HG02642 (cell line): Measurements from ENCODE around the gene PCDHB6.
"Not testable (repeated sequence)": the region's sequence is repeated elsewhere in the genome, so short reads cannot be mapped to it uniquely, and the experiment has no call there.

Experiments used
- ATAC-seq: cut with Tn5 transposase; IDR thresholded peaks from one replicate; pipeline ENCODE4 v1.9.1; 2021; ENCODE audit warnings: mild to moderate bottlenecking; ENCODE audit not compliant: unreplicated experiment, poor library complexity

The PCDHB6 gene

DNA sequence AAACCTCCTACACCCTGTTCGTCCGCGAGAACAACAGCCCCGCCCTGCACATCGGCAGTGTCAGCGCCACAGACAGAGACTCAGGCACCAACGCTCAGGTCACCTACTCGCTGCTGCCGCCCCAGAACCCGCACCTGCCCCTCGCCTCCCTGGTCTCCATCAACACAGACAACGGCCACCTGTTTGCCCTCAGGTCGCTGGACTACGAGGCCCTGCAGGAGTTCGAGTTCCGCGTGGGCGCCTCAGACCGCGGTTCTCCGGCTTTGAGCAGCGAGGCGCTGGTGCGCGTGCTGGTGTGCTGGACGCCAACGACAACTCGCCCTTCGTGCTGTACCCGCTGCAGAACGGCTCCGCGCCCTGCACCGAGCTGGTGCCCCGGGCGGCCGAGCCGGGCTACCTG lies 7.5 kb downstream of the PCDHB6 start:
- not testable (repeated sequence) for ATAC-seq

DNA sequence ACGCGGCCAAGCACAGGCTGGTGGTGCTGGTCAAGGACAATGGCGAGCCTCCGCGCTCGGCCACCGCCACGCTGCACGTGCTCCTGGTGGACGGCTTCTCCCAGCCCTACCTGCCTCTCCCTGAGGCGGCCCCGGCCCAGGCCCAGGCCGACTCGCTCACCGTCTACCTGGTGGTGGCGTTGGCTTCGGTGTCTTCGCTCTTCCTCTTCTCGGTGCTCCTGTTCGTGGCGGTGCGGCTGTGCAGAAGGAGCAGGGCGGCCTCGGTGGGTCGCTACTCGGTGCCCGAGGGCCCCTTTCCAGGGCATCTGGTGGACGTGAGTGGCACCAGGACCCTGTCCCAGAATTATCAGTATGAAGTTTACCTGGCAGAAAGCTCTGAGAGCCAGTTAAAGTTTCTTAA lies 8.0 kb downstream of the PCDHB6 start:
- not testable (repeated sequence) for ATAC-seq

DNA sequence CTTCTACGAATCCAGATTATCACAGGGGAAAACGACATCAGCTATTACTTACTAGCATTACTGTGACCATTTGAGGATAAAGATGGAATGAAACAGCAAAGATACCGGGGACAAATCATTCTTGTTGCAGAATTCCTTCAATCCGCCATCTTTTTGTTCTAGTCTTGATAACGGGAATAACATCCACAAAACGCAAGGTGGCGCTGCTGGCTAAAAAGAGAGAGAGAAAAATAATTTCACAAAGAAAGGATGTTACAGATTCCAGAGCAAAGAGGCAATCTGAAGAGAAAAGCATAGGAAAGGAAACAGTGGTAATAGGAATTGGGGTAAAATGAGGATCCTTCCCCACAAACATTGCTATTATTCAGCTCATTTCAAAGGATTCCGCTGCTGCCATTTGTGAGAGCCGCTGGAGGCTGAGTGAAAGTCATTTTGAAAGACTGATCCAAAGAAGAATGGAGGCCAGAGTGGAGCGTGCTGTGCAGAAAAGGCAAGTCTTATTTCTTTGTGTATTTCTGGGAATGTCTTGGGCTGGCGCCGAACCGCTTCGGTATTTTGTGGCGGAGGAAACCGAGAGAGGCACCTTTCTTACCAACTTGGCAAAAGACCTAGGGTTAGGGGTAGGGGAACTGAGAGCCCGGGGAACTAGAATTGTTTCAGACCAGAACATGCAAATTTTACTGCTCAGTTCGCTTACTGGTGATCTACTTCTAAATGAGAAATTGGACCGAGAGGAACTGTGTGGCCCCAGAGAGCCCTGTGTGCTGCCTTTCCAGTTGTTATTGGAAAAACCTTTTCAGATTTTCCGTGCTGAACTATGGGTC lies 22.7 kb downstream of the PCDHB6 start, which contains the start of gene PCDHB7:
PCDHB7 (plus strand) TSS at position 264 of the 824 bp plus-strand sequence; CDS start at position 456, 192 bp downstream.
- ATAC-seq: no peak

DNA sequence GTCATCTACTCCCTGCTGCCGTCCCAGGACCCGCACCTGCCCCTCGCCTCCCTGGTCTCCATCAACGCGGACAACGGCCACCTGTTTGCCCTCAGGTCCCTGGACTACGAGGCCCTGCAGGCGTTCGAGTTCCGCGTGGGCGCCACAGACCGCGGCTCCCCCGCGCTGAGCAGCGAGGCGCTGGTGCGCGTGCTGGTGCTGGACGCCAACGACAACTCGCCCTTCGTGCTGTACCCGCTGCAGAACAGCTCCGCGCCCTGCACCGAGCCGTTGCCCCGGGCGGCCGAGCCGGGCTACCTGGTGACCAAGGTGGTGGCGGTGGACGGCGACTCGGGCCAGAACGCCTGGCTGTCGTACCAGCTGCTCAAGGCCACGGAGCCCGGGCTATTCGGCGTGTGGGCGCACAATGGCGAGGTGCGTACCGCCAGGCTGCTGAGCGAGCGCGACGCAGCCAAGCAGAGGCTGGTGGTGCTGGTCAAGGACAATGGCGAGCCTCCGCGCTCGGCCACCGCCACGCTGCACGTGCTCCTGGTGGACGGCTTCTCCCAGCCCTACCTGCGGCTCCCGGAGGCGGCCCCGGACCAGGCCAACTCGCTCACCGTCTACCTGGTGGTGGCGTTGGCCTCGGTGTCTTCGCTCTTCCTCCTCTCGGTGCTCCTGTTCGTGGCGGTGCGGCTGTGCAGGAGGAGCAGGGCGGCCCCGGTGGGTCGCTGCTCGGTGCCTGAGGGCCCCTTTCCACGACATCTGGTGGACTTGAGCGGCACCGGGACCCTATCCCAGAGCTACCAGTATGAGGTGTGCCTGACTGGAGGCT lies 24.6 kb downstream of the PCDHB6 start:
- ATAC-seq: not testable (repeated sequence)

DNA sequence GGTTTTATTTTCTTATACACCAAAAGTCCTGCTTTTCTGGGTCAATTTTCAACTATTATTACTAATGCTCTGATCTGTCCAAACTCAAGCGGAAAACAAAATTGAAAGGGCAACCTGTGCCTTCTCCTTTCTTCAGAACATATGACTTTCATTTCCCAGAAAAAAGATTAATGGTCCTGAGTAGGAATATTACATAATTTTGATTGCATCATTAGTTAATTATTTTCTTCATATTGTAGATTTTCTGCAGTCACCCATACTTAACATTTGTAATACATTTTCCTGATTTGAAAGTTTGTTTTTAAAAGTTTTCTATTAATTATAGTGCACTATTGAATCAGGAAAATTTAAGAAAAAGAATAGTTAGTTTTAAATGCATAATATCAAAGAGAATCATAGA lies 26.1 kb downstream of the PCDHB6 start:
- ATAC-seq: no peak

DNA sequence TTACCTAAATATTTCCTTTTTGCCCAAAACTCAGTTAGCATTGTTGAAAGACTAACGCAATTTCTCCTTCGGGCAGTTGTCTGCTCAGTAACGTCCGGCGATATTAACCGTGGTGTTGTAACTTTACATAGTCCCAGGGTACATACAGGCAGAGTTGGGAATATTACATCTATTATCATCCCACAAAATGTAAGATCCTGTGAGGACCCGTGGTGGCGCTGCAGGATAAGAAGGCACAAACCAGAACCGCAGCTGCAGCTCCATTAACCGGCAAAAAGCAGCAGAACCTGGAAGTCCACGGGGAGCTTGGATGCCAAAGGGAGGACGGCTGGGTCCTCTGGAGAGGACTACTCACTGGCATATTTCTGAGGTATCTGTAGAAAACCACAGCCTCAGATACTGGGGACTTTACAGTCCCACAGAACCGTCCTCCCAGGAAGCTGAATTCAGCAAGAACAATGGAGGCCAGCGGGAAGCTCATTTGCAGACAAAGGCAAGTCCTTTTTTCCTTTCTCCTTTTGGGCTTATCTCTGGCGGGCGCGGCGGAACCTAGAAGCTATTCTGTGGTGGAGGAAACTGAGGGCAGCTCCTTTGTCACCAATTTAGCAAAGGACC lies 27.8 kb downstream of the PCDHB6 start, which contains the start of gene PCDHB8:
PCDHB8 (plus strand) TSS at position 214 of the 615 bp plus-strand sequence; CDS start at position 459, 245 bp downstream.
- ATAC-seq: not testable (repeated sequence)

DNA sequence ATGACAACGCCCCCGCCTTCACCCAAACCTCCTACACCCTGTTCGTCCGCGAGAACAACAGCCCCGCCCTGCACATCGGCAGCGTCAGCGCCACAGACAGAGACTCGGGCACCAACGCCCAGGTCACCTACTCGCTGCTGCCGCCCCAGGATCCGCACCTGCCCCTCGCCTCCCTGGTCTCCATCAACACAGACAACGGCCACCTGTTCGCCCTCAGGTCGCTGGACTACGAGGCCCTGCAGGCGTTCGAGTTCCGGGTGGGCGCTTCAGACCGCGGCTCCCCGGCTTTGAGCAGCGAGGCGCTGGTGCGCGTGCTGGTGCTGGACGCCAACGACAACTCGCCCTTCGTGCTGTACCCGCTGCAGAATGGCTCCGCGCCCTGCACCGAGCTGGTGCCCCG lies 29.5 kb downstream of the PCDHB6 start:
- ATAC-seq: not testable (repeated sequence)

DNA sequence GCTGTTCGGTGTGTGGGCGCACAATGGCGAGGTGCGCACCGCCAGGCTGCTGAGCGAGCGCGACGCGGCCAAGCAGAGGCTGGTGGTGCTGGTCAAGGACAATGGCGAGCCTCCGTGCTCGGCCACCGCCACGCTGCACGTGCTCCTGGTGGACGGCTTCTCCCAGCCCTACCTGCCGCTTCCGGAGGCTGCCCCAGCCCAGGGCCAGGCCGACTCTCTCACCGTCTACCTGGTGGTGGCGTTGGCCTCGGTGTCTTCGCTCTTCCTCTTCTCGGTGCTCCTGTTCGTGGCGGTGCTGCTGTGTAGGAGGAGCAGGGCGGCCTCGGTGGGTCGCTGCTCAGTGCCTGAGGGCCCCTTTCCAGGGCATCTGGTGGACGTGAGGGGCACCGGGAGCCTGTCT lies 30.0 kb downstream of the PCDHB6 start:
- ATAC-seq: not testable (repeated sequence)

DNA sequence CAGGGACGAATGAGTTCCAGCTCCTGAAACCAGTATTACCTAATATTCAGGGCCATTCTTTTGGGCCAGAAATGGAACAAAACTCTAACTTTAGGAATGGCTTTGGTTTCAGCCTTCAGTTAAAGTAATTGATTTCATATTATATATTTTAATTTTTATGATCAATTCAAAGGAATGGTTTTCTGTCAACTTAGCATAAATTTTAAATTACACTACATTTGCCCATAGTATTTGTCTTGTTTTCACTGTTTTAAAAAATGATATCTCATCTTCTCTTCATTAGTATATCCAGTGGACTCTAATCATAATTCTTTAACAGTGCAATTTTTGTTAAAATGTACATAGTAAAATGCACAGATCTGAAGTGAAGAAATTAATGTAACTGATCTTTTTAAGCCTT lies 30.5 kb downstream of the PCDHB6 start:
- ATAC-seq: no peak

DNA sequence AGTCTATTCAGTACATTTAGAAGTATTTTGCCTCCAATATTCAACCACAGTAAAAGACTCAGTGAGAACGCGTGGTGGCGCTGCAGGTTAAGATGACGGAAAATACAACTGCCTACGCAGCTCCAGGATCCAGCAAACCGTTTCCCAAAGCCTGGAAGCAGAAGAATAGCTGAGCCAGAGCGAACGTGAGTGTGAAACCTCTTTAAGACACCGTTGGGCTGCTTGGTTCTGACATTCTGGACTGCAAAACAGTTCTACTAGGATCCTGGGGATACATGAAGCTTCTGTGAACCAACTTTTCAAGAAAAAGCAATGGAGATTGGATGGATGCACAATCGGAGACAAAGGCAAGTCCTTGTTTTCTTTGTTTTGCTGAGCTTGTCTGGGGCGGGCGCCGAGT lies 32.4 kb downstream of the PCDHB6 start, which contains the start of gene PCDHB16:
PCDHB16 (plus strand) TSS at position 140 of the 400 bp plus-strand sequence; CDS start at position 313, 173 bp downstream.
- ATAC-seq: no peak

DNA sequence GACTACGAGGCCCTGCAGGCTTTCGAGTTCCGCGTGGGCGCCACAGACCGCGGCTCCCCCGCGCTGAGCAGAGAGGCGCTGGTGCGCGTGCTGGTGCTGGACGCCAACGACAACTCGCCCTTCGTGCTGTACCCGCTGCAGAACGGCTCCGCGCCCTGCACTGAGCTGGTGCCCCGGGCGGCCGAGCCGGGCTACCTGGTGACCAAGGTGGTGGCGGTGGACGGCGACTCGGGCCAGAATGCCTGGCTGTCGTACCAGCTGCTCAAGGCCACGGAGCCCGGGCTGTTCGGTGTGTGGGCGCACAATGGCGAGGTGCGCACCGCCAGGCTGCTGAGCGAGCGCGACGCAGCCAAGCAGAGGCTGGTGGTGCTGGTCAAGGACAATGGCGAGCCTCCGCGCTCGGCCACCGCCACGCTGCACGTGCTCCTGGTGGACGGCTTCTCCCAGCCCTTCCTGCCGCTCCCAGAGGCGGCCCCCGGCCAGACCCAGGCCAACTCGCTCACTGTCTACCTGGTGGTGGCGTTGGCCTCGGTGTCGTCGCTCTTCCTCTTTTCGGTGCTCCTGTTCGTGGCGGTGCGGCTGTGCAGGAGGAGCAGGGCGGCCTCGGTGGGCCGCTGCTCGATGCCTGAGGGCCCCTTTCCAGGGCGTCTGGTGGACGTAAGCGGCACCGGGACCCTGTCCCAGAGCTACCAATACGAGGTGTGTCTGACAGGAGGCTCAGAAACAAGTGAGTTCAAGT lies 34.4 kb downstream of the PCDHB6 start:
- not testable (repeated sequence) for ATAC-seq

DNA sequence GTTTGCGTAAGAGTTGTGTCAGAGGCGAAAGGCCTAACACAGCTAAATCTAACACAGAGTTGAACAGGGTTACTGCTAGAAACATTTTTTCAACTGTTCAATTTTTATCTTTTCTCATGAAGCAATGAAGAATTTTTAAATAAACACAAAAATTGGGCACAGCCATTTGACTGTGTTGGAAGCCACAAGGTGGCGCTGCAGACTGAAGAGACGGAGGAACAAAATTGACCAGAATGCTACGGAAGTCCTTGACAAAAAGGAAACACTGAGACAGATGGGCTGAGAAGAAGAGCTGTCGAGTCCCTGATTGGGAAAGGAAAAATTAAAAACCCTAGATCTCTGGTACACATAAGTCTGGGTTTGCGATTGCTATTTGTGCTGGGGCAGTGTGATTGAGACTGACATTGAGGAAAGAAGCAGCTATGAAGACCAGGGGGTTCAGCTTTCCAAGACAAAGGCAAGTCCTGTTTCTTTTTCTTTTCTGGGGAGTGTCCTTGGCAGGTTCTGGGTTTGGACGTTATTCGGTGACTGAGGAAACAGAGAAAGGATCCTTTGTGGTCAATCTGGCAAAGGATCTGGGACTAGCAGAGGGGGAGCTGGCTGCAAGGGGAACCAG lies 37.1 kb downstream of the PCDHB6 start, which contains the start of gene PCDHB9:
PCDHB9 (plus strand) TSS at position 265 of the 616 bp plus-strand sequence; CDS start at position 423, 158 bp downstream.
- no peak for ATAC-seq

DNA sequence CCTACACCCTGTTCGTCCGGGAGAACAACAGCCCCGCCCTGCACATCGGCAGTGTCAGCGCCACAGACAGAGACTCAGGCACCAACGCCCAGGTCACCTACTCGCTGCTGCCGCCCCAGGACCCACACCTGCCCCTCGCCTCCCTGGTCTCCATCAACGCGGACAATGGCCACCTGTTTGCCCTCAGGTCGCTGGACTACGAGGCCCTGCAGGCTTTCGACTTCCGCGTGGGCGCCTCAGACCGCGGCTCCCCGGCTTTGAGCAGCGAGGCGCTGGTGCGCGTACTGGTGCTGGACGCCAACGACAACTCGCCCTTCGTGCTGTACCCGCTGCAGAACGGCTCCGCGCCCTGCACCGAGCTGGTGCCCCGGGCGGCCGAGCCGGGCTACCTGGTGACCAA lies 38.8 kb downstream of the PCDHB6 start:
- ATAC-seq: not testable (repeated sequence)

DNA sequence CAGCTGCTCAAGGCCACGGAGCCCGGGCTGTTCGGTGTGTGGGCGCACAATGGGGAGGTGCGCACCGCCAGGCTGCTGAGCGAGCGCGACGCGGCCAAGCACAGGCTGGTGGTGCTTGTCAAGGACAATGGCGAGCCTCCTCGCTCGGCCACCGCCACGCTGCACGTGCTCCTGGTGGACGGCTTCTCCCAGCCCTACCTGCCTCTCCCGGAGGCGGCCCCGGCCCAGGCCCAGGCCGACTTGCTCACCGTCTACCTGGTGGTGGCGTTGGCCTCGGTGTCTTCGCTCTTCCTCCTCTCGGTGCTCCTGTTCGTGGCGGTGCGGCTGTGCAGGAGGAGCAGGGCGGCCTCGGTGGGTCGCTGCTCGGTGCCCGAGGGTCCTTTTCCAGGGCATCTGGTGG lies 39.3 kb downstream of the PCDHB6 start:
- not testable (repeated sequence) for ATAC-seq

DNA sequence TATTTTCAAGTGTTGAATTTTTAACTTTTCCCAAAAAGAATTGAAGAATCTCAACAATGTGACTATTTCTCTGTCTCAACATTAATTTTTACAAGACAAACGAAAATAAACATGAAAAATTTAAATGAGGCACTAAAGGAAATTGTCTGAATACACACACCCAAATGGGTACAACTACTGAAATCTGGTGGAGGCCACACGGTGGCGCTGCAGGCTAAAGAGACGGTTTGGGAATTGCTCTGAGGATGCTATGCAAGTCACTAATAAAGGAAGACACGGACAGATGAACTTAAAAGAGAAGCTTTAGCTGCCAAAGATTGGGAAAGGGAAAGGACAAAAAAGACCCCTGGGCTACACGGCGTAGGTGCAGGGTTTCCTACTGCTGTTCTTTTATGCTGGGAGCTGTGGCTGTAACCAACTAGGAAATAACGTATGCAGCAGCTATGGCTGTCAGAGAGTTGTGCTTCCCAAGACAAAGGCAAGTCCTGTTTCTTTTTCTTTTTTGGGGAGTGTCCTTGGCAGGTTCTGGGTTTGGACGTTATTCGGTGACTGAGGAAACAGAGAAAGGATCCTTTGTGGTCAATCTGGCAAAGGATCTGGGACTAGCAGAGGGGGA lies 42.4 kb downstream of the PCDHB6 start, which contains the start of gene PCDHB10:
PCDHB10 (plus strand) TSS at position 244 of the 616 bp plus-strand sequence; CDS start at position 444, 200 bp downstream.
- no peak for ATAC-seq

DNA sequence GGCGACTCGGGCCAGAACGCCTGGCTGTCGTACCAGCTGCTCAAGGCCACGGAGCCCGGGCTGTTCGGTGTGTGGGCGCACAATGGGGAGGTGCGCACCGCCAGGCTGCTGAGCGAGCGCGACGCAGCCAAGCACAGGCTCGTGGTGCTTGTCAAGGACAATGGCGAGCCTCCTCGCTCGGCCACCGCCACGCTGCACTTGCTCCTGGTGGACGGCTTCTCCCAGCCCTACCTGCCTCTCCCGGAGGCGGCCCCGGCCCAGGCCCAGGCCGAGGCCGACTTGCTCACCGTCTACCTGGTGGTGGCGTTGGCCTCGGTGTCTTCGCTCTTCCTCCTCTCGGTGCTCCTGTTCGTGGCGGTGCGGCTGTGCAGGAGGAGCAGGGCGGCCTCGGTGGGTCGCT lies 44.5 kb downstream of the PCDHB6 start:
- not testable (repeated sequence) for ATAC-seq

DNA sequence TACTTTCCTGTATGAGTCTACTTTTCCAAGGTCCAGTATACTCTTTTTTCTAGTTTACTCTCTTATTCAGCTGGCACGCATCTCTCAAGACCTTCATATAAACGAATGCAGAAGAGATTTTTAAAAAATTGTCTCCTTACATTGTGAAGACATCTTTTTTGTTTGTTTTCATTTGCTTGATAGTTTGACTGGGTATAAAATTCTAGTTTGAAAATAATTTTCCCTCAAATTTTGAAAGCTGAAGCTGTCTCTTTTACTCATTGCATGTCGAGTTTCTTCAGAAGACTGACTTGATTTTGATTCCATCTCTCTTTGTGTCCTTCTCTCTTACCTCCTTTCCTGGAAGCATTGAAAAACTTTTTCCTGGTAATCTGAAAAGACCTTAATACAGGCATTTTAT lies 46.5 kb downstream of the PCDHB6 start:
- no peak for ATAC-seq

DNA sequence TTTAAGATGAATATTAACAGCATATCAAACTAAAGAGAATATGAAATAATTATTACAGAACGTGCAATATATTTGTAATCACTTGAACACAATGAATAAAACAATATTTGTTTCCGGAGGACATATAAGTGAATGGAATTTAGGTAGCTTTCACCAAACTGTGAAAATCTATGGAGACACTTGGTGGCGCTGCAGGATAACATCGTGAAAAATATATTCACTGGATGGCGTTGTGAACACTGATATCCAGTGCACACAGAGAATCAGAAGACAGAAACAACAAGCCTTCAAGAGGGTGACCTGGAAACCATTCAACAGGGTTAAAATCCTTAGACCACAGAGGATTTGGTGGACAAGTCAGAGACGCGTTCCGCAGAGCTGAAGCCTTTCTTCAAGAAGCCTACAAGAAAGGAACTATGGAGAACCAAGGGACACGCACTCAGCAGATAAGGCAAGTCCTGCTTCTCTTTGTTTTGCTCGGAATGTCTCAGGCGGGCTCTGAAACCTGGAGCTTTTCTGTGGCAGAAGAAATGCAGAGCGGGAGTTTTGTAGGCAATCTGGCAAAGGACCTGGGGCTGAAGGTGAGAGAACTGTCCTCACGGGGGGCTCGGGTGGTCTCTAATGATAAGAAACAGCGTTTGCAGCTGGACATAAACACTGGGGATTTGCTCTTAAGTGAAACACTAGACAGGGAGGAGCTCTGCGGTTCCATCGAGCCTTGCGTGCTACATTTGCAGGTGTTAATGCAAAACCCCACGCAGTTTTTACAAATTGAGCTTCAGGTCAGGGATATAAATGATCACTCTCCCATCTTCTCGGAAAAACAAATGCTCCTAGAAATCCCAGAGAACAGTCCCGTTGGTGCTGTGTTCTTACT lies 49.7 kb downstream of the PCDHB6 start, which contains the start of gene PCDHB11:
PCDHB11 (plus strand) TSS at position 269 of the 877 bp plus-strand sequence; CDS start at position 417, 148 bp downstream.
- ATAC-seq: no peak
